ENCODE results near the gene DNAH2. TPM values are rescaled to one million over a fixed set of nuclear protein-coding genes. Genes with fewer than 3 reads are reported as not detected.
A peak's percentile ranks its signal among the peaks of the same experiment; 100 is the strongest.

Gene DNAH2
- total and polyA plus RNA-seq, 2 of the 4 experiments (the other 2 are of a cell fraction): under 0.01 to 0.02 TPM

GRCh38 chr17:7846063-7846735 is 128.7 kb downstream of the DNAH2 start:
- no peak overlapping the region for H4K8ac ChIP-seq (ENCODE audit: low read depth in 2 of 2, low read length in 2 of 2)
- in situ Hi-C loops (cut with MboI; ENCODE audit: low sequenced_read_pairs): no loop called here
- CTCF ChIA-PET: no interaction called here
- peaks cover 58% of the 10 kb centered on the region for H4K20me1 ChIP-seq (ENCODE audit: insufficient read depth, low read length)
- H2BK20ac ChIP-seq (ENCODE audit: low read depth, low read length): no peak overlapping the region
- POLR2A ChIA-PET (ENCODE audit: unreplicated experiment): no interaction called here
- 93% methylated on average over 9 of the region's 22 CpGs; no CpG with 5 or more reads in 1 of the 2 experiments for WGBS, 2 experiments (ENCODE audit: extremely low coverage in 2 of 2, insufficient read length in 1 of 2)
- intact Hi-C loops (cut with micrococcal nuclease): no loop called here
- H3K4ac ChIP-seq (ENCODE audit: low read depth, low read length): no peak overlapping the region
- H2AK9ac ChIP-seq (replicated peaks; ENCODE audit: low read depth, low read length, poor library complexity): no peak overlapping the region
- TSS peak; percentile 18 for BruUV-seq (replicated peaks)
- no peak overlapping the region for H3K4me2 ChIP-seq (ENCODE audit: low read depth, low read length)
- H3K4me1 ChIP-seq (ENCODE audit: control insufficient read depth, insufficient read depth, low read length): peaks cover 11% of the 10 kb centered on the region
- DNase-seq: no peak
- no peaks in the 10 kb centered on the region; the same call in 1 of the 2 replicates for H3K9me1 ChIP-seq (ENCODE audit: insufficient read depth, low read length)
- no peaks in the 10 kb centered on the region for H3K27me3 ChIP-seq (ENCODE audit: control insufficient read depth, insufficient read depth, low read length)
- H2BK120ac ChIP-seq (ENCODE audit: low read depth, low read length): no peak overlapping the region
- H3K9me3 ChIP-seq (ENCODE audit: control insufficient read depth, insufficient read depth, low read length): no peaks in the 10 kb centered on the region
- H3K9ac ChIP-seq (ENCODE audit: low read depth, low read length): no peak overlapping the region
- no peak overlapping the region for H3K18ac ChIP-seq (ENCODE audit: low read depth, low read length)
- dilution Hi-C loops (cut with HindIII; ENCODE audit: low sequenced_read_pairs, unreplicated experiment): no loop called here
- H2BK5ac ChIP-seq (ENCODE audit: low read depth, low read length, poor library complexity, severe bottlenecking): no peak overlapping the region
- no peak overlapping the region for H3K27ac ChIP-seq (ENCODE audit: insufficient read depth, low read length)
- no peak overlapping the region for H3K4me3 ChIP-seq (ENCODE audit: insufficient read depth, low read depth, low read length)
- H3K56ac ChIP-seq (ENCODE audit: extremely low read depth, insufficient read depth, low read length): no peak overlapping the region
- peaks cover 48% of the 10 kb centered on the region for H3K36me3 ChIP-seq (ENCODE audit: control insufficient read depth, insufficient read depth, low read length)
- no peak overlapping the region for H2BK15ac ChIP-seq (ENCODE audit: low read depth, low read length)
- H2AK5ac ChIP-seq (ENCODE audit: low read depth, low read length): no peak overlapping the region
- no peak overlapping the region for H4K91ac ChIP-seq (ENCODE audit: insufficient read depth, low read depth, low read length)
- H2AFZ ChIP-seq (replicated peaks; ENCODE audit: low read length, poor library complexity): no peak overlapping the region
- no peak overlapping the region for H3K14ac ChIP-seq (replicated peaks; ENCODE audit: low read depth, low read length)
- peaks cover 5 to 49% of the 10 kb centered on the region in 2 experiments for H3K79me1 ChIP-seq (ENCODE audit: low read depth in 1 of 2, low read length in 2 of 2)
- no peak overlapping the region for H3K23ac ChIP-seq (ENCODE audit: low read depth, low read length)
- ATAC-seq (ENCODE audit: low read depth): no peak
- TF ChIP-seq CTCF (conservative IDR thresholded peaks at IDR 0.05; ENCODE audit: low read depth, low read length): no peak
- no peak for TF ChIP-seq MXI1 (IDR thresholded peaks at IDR 0.05; ENCODE audit: borderline replicate concordance, low read depth, low read length)
- no peak overlapping the region for H4K5ac ChIP-seq (ENCODE audit: low read depth, low read length)
